Sigmoid colon (tissue), 4 donors: ENCODE data around the gene NBPF1.
"Not testable (repeated sequence)": the region's sequence is repeated elsewhere in the genome, so short reads cannot be mapped to it uniquely, and the experiment has no call there.

Experiments used
- CTCF ChIP-seq, 4 experiments: fragments of 450-650 bp in 3 of 4; fragments of 200-600 bp in 1 of 4; IDR thresholded peaks; one replicate each; pipeline ENCODE4 v1.5.1; 2016 to 2019; ENCODE audit warnings: antibody characterized with exemption in 4 of 4, mild to moderate bottlenecking in 3 of 4, moderate library complexity in 2 of 4
- EP300 ChIP-seq, 4 donors: sonication (generic); formaldehyde crosslinking; IDR thresholded peaks; one replicate each; pipeline ENCODE4 v1.6.1; 2017; ENCODE audit warnings: antibody characterized with exemption in 4 of 4
- POLR2A ChIP-seq, 2 donors: fragments of 450-650 bp; IDR thresholded peaks; one replicate each; pipeline ENCODE4 v1.6.1; 2016; ENCODE audit warnings: antibody characterized with exemption in 2 of 2, mild to moderate bottlenecking in 2 of 2, moderate library complexity in 2 of 2
- POLR2AphosphoS5 ChIP-seq, 4 donors: sonication (generic); formaldehyde crosslinking; IDR thresholded peaks; one replicate each; pipeline ENCODE4 v1.6.1; 2017; ENCODE audit warnings: antibody characterized with exemption in 4 of 4

- TF ChIP-seq CTCF, EP300, POLR2AphosphoS5, POLR2A (IDR thresholded peaks at IDR 0.05): not testable (repeated sequence)
Measured at GRCh38 chr1:16535487-16535886, 77.9 kb downstream of the NBPF1 start.
